ENCODE measurements around the gene ADGRE2. TPM values are rescaled to one million over a fixed set of nuclear protein-coding genes. Genes with fewer than 3 reads are reported as not detected.
"Not testable (repeated sequence)": the region's sequence is repeated elsewhere in the genome, so short reads cannot be mapped to it uniquely, and the experiment has no call there.

Gene ADGRE2
- polyA plus RNA-seq, 4 donors: 0.18 to 0.64 (median 0.38) TPM

- DNase-seq (ENCODE audit: low read depth in 4 of 4, low spot score in 3 of 4): not testable (repeated sequence)
Observed at GRCh38 chr19:14780622-14781225, 2.4 kb upstream of the ADGRE2 start.

GRCh38 chr19:14779151-14779550 is 791 bp upstream of the ADGRE2 start:
- no peak for DNase-seq (ENCODE audit: low read depth in 4 of 4, low spot score in 3 of 4)

GRCh38 chr19:14777645-14778044 is 715 bp downstream of the ADGRE2 start:
- DNase-seq (ENCODE audit: low read depth in 4 of 4, low spot score in 3 of 4): not testable (repeated sequence)

GRCh38 chr19:14775869-14776586 is 2.3 kb downstream of the ADGRE2 start:
- no peak for DNase-seq (ENCODE audit: low read depth in 4 of 4, low spot score in 3 of 4)

GRCh38 chr19:14775326-14775725 is 3.0 kb downstream of the ADGRE2 start:
- not testable (repeated sequence) for DNase-seq (ENCODE audit: low read depth in 4 of 4, low spot score in 3 of 4)

- no peak for DNase-seq (ENCODE audit: low read depth in 4 of 4, low spot score in 3 of 4)
Observed at GRCh38 chr19:14774373-14774772, 4.0 kb downstream of the ADGRE2 start.

GRCh38 chr19:14773722-14774121 is 4.6 kb downstream of the ADGRE2 start:
- not testable (repeated sequence) for DNase-seq (ENCODE audit: low read depth in 4 of 4, low spot score in 3 of 4)

- DNase-seq (ENCODE audit: low read depth in 4 of 4, low spot score in 3 of 4): no peak
Observed at GRCh38 chr19:14772995-14773394, 5.4 kb downstream of the ADGRE2 start.

GRCh38 chr19:14772467-14772866 is 5.9 kb downstream of the ADGRE2 start:
- no peak for DNase-seq (ENCODE audit: low read depth in 4 of 4, low spot score in 3 of 4)

GRCh38 chr19:14770944-14771839 is 7.2 kb downstream of the ADGRE2 start:
- DNase-seq (ENCODE audit: low read depth in 4 of 4, low spot score in 3 of 4): no peak

GRCh38 chr19:14770136-14770535 is 8.2 kb downstream of the ADGRE2 start:
- no peak for DNase-seq (ENCODE audit: low read depth in 4 of 4, low spot score in 3 of 4)

- DNase-seq (ENCODE audit: low read depth in 4 of 4, low spot score in 3 of 4): no peak
Observed at GRCh38 chr19:14769201-14769600, 9.2 kb downstream of the ADGRE2 start.

GRCh38 chr19:14768001-14768400 is 10.4 kb downstream of the ADGRE2 start:
- no peak for DNase-seq (ENCODE audit: low read depth in 4 of 4, low spot score in 3 of 4)

GRCh38 chr19:14767466-14767971 is 10.8 kb downstream of the ADGRE2 start:
- DNase-seq (ENCODE audit: low read depth in 4 of 4, low spot score in 3 of 4): no peak

GRCh38 chr19:14765841-14766240 is 12.5 kb downstream of the ADGRE2 start:
- DNase-seq (ENCODE audit: low read depth in 4 of 4, low spot score in 3 of 4): not testable (repeated sequence)

- not testable (repeated sequence) for DNase-seq (ENCODE audit: low read depth in 4 of 4, low spot score in 3 of 4)
Observed at GRCh38 chr19:14765403-14765802, 13.0 kb downstream of the ADGRE2 start.

- no peak for DNase-seq (ENCODE audit: low read depth in 4 of 4, low spot score in 3 of 4)
Observed at GRCh38 chr19:14764401-14764800, 14.0 kb downstream of the ADGRE2 start.

GRCh38 chr19:14763497-14764145 is 14.7 kb downstream of the ADGRE2 start:
- no peak for DNase-seq (ENCODE audit: low read depth in 4 of 4, low spot score in 3 of 4)

- no peak for DNase-seq (ENCODE audit: low read depth in 4 of 4, low spot score in 3 of 4)
Observed at GRCh38 chr19:14762111-14762510, 16.2 kb downstream of the ADGRE2 start.

GRCh38 chr19:14761607-14762006 is 16.8 kb downstream of the ADGRE2 start:
- no peak for DNase-seq (ENCODE audit: low read depth in 4 of 4, low spot score in 3 of 4)

- DNase-seq (ENCODE audit: low read depth in 4 of 4, low spot score in 3 of 4): no peak
Observed at GRCh38 chr19:14758816-14759215, 19.5 kb downstream of the ADGRE2 start.
